SU-DHL-6 (cell line): ENCODE measurements around the gene MPHOSPH9.

Source experiments
- H2AFZ ChIP-seq: fragments of 200-600 bp; sonication (generic); 2 replicates; pipeline ENCODE4 v1.6.1; 2014; ENCODE audit warnings: low read depth, mild to moderate bottlenecking, moderate library complexity, mixed read lengths, antibody characterized with exemption, low read length; ENCODE audit not compliant: severe bottlenecking
- H3F3A ChIP-seq: fragments of 200-600 bp; shearing (Covaris generic); 2 replicates; pipeline ENCODE4 v1.6.0; 2016; ENCODE audit warnings: antibody characterized with exemption, mild to moderate bottlenecking; ENCODE audit not compliant: insufficient read depth
- H3K27ac ChIP-seq: fragments of 200-600 bp; sonication (generic); 2 replicates; pipeline ENCODE4 v1.5.1; 2016; ENCODE audit warnings: low read depth, mild to moderate bottlenecking, low read length, moderate library complexity, mixed read lengths
- H3K27me3 ChIP-seq: fragments of 200-600 bp; sonication (generic), shearing (Covaris generic); 2 replicates; pipeline ENCODE4 v1.6.0; 2014; ENCODE audit warnings: mild to moderate bottlenecking, low read length
- H3K36me3 ChIP-seq: fragments of 200-600 bp; sonication (generic); 2 replicates; pipeline ENCODE4 v1.6.1; 2014; ENCODE audit warnings: mild to moderate bottlenecking, low read length, mixed read lengths
- H3K4me2 ChIP-seq: fragments of 300-600, 200-600 bp; shearing (Covaris generic), sonication (generic); 2 replicates; pipeline ENCODE4 v1.6.0; 2014; ENCODE audit warnings: low read length, low read depth, mild to moderate bottlenecking; ENCODE audit not compliant: poor library complexity, severe bottlenecking
- H3K4me3 ChIP-seq: fragments of 200-600 bp; sonication (generic); 2 replicates; pipeline ENCODE4 v1.5.1; 2014; ENCODE audit warnings: antibody characterized with exemption, low read length, mild to moderate bottlenecking, mixed read lengths; ENCODE audit not compliant: insufficient read depth, poor library complexity, severe bottlenecking
- H3K79me2 ChIP-seq: fragments of 200-600 bp; sonication (generic); 2 replicates; pipeline ENCODE4 v1.6.1; 2014; ENCODE audit warnings: mild to moderate bottlenecking, low read length, moderate library complexity; ENCODE audit not compliant: insufficient read depth
- H3K9ac ChIP-seq: fragments of 200-600 bp; sonication (generic); 2 replicates; pipeline ENCODE4 v1.7.0; 2014; ENCODE audit warnings: mild to moderate bottlenecking, low read length
- H3K9me2 ChIP-seq: fragments of 200-600 bp; sonication (generic); replicated peaks from 2 replicates; pipeline ENCODE4 v1.6.1; 2014; ENCODE audit warnings: low read length; ENCODE audit not compliant: insufficient read depth
- H3K9me3 ChIP-seq: fragments of 200-600 bp; sonication (generic); 2 replicates; pipeline ENCODE4 v1.6.1; 2014; ENCODE audit warnings: low read length, mixed read lengths; ENCODE audit not compliant: insufficient read depth
- H4K20me1 ChIP-seq: fragments of 200-600 bp; sonication (generic); 2 replicates; pipeline ENCODE4 v1.6.1; 2014; ENCODE audit warnings: low read depth, mild to moderate bottlenecking, antibody characterized with exemption, low read length, moderate library complexity, mixed read lengths
- CTCF ChIP-seq: fragments of 200-600 bp; sonication (generic); IDR thresholded peaks from one replicate; pipeline ENCODE4 v1.5.1; 2017; ENCODE audit warnings: antibody characterized with exemption, mild to moderate bottlenecking, low read length, moderate library complexity; ENCODE audit not compliant: insufficient read depth, poor library complexity, severe bottlenecking
- EZH2phosphoT487 ChIP-seq: fragments of 200-600 bp; sonication (generic), shearing (Covaris generic); conservative IDR thresholded peaks from 2 replicates; pipeline ENCODE4 v1.6.1; 2018; ENCODE audit warnings: mild to moderate bottlenecking, antibody characterized with exemption, low read length, moderate library complexity, mixed read lengths

The MPHOSPH9 gene

GRCh38 chr12:123115409-123116121 lies 117.4 kb downstream of the MPHOSPH9 start:
- Histone ChIP-seq H3K4me2 (no peak overlapping the region), H3K27ac (no peak overlapping the region), H3K27me3 (no peaks in the 10 kb centered on the region), H3K9me2 (no peaks in the 10 kb centered on the region), H3K9me3 (no peaks in the 10 kb centered on the region), H2AFZ (no peak overlapping the region), H3K36me3 (no peaks in the 10 kb centered on the region), H3K4me3 (no peak overlapping the region), H3K9ac (no peak overlapping the region), H3F3A (no peaks in the 10 kb centered on the region), H4K20me1 (no peaks in the 10 kb centered on the region), H3K79me2 (no peaks in the 10 kb centered on the region)
- TF ChIP-seq CTCF (no peak), EZH2phosphoT487 (no peak)

- Histone ChIP-seq H3K9me3 (no peaks in the 10 kb centered on the region), H3F3A (no peaks in the 10 kb centered on the region), H2AFZ (no peak overlapping the region), H3K9ac (no peak overlapping the region), H3K9me2 (no peaks in the 10 kb centered on the region), H3K27ac (no peak overlapping the region), H3K79me2 (no peaks in the 10 kb centered on the region), H3K36me3 (no peaks in the 10 kb centered on the region), H3K4me3 (no peak overlapping the region), H3K4me2 (no peak overlapping the region), H4K20me1 (no peaks in the 10 kb centered on the region), H3K27me3 (no peaks in the 10 kb centered on the region)
- TF ChIP-seq CTCF (no peak), EZH2phosphoT487 (no peak)
Measured at GRCh38 chr12:123114304-123115083, 118.4 kb downstream of the MPHOSPH9 start.

GRCh38 chr12:123113026-123113425 lies 119.9 kb downstream of the MPHOSPH9 start:
- Histone ChIP-seq H3K4me2 (no peak overlapping the region), H3F3A (no peaks in the 10 kb centered on the region), H3K27ac (no peak overlapping the region), H3K9me2 (no peaks in the 10 kb centered on the region), H3K79me2 (no peaks in the 10 kb centered on the region), H2AFZ (no peak overlapping the region), H4K20me1 (no peaks in the 10 kb centered on the region), H3K4me3 (no peak overlapping the region), H3K9me3 (no peaks in the 10 kb centered on the region), H3K36me3 (no peaks in the 10 kb centered on the region), H3K27me3 (no peaks in the 10 kb centered on the region), H3K9ac (no peak overlapping the region)
- TF ChIP-seq EZH2phosphoT487: no peak
- no peak for TF ChIP-seq CTCF
